ENCODE data around the gene GABRD. TPM values are rescaled to one million over a fixed set of nuclear protein-coding genes. Genes with fewer than 3 reads are reported as not detected.

GABRD gene
- total RNA-seq, 1 donor from 2014 or later = under 0.01 TPM

- H3K27ac ChIP-seq (ENCODE audit: low read depth, low read length) = no peak overlapping the region
- H3K36me3 ChIP-seq (ENCODE audit: control insufficient read depth in 3 of 3, insufficient read depth in 3 of 3, low read length in 3 of 3) = no peaks in the 10 kb centered on the region
- peaks cover 48 to 82% (median 70%) of the 10 kb centered on the region in 3 donors for H3K27me3 ChIP-seq (ENCODE audit: control insufficient read depth in 3 of 3, insufficient read depth in 3 of 3, low read length in 3 of 3)
- H3K4me1 ChIP-seq (ENCODE audit: control insufficient read depth in 3 of 3, insufficient read depth in 3 of 3, low read length in 3 of 3) = peaks cover 11 to 15% (median 13%) of the 10 kb centered on the region in 3 donors
- no peak overlapping the region for H3K4me3 ChIP-seq (ENCODE audit: low read length in 3 of 3)
- H3K9ac ChIP-seq (ENCODE audit: low read depth in 1 of 3, low read length in 3 of 3) = no peak overlapping the region
- H3K9me3 ChIP-seq (ENCODE audit: control insufficient read depth in 3 of 3, low read length in 3 of 3) = no peaks in the 10 kb centered on the region
Measured at GRCh38 chr1:2046174-2046917, 27.2 kb downstream of the GABRD start.

DNA sequence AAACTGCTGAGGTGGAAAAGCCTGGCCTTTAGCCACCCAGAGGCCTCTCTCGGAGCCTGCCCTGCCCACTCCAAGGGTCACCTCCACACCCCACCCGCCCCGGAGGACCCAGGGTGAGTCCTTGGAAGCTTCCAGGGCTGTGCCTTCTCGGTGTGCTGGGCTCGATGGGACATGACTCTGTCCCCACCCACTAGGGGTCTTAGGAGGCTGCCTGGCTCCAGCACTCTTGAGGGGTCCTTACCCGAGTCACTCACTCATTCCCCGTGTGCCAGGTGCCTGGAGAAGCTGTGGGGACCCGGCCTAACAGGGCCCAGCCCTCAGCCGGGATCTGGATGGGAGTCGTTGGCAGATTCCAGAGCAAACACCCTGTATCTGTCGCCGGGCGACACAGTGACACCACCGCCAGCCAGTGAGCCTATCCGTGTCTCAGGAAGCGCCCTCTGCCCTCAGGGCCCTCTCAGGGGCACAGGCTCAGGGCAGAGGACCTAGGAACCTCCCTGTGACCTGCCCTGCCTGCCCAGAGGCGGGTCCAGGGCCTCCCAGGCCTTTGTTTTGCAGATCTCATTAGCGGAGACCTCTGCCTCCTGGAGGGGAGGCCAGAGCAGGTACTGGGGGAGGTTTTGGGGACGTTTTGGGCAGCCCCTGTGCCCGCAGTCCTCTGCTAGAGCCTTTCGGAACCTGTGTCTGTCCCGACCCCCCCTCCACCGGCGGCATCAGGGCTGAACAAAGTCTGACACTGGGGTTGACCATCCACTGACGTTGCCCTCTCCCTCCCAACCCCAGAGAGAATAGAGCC is 28.0 kb downstream of the GABRD start:
- H3K4me3 ChIP-seq (ENCODE audit: low read length in 3 of 3) = no peak overlapping the region
- no peaks in the 10 kb centered on the region for H3K36me3 ChIP-seq (ENCODE audit: control insufficient read depth in 3 of 3, insufficient read depth in 3 of 3, low read length in 3 of 3)
- H3K9ac ChIP-seq (ENCODE audit: low read depth in 1 of 3, low read length in 3 of 3) = no peak overlapping the region
- peaks cover 11 to 15% (median 13%) of the 10 kb centered on the region in 3 donors for H3K4me1 ChIP-seq (ENCODE audit: control insufficient read depth in 3 of 3, insufficient read depth in 3 of 3, low read length in 3 of 3)
- no peak overlapping the region for H3K27ac ChIP-seq (ENCODE audit: low read depth, low read length)
- H3K9me3 ChIP-seq (ENCODE audit: control insufficient read depth in 3 of 3, low read length in 3 of 3) = no peaks in the 10 kb centered on the region
- peaks cover 54 to 80% (median 66%) of the 10 kb centered on the region in 3 donors for H3K27me3 ChIP-seq (ENCODE audit: control insufficient read depth in 3 of 3, insufficient read depth in 3 of 3, low read length in 3 of 3)

- no peaks in the 10 kb centered on the region for H3K9me3 ChIP-seq (ENCODE audit: control insufficient read depth in 3 of 3, low read length in 3 of 3)
- H3K4me3 ChIP-seq (ENCODE audit: low read length in 3 of 3) = no peak overlapping the region
- H3K27me3 ChIP-seq (ENCODE audit: control insufficient read depth in 3 of 3, insufficient read depth in 3 of 3, low read length in 3 of 3) = peaks cover 59 to 81% (median 68%) of the 10 kb centered on the region in 3 donors
- H3K36me3 ChIP-seq (ENCODE audit: control insufficient read depth in 3 of 3, insufficient read depth in 3 of 3, low read length in 3 of 3) = no peaks in the 10 kb centered on the region
- no peak overlapping the region for H3K9ac ChIP-seq (ENCODE audit: low read depth in 1 of 3, low read length in 3 of 3)
- no peak overlapping the region for H3K27ac ChIP-seq (ENCODE audit: low read depth, low read length)
- H3K4me1 ChIP-seq (ENCODE audit: control insufficient read depth in 3 of 3, insufficient read depth in 3 of 3, low read length in 3 of 3) = peaks cover 11 to 15% (median 13%) of the 10 kb centered on the region in 3 donors
Measured at GRCh38 chr1:2047749-2048729, 28.9 kb downstream of the GABRD start.

GRCh38 chr1:2049225-2049717 is 30.1 kb downstream of the GABRD start:
- no peak overlapping the region for H3K27ac ChIP-seq (ENCODE audit: low read depth, low read length)
- no peak overlapping the region for H3K9ac ChIP-seq (ENCODE audit: low read depth in 1 of 3, low read length in 3 of 3)
- H3K4me1 ChIP-seq (ENCODE audit: control insufficient read depth in 3 of 3, insufficient read depth in 3 of 3, low read length in 3 of 3) = peaks cover 11 to 15% (median 13%) of the 10 kb centered on the region in 3 donors
- no peaks in the 10 kb centered on the region for H3K9me3 ChIP-seq (ENCODE audit: control insufficient read depth in 3 of 3, low read length in 3 of 3)
- H3K36me3 ChIP-seq (ENCODE audit: control insufficient read depth in 3 of 3, insufficient read depth in 3 of 3, low read length in 3 of 3) = no peaks in the 10 kb centered on the region
- peaks cover 56 to 72% (median 60%) of the 10 kb centered on the region in 3 donors for H3K27me3 ChIP-seq (ENCODE audit: control insufficient read depth in 3 of 3, insufficient read depth in 3 of 3, low read length in 3 of 3)
- peak overlapping the region in 1 of 3 donors; percentile 36 for H3K4me3 ChIP-seq (ENCODE audit: low read length in 3 of 3)

GRCh38 chr1:2049718-2050431 is 30.7 kb downstream of the GABRD start, which contains the start of gene PRKCZ:
TSS of gene PRKCZ (plus strand) at chr1:2050411. CDS start at chr1:2050631, 220 bp downstream.
- Histone ChIP-seq H3K4me1 (ENCODE audit: control insufficient read depth in 3 of 3, insufficient read depth in 3 of 3, low read length in 3 of 3) (peaks cover 11 to 14% (median 11%) of the 10 kb centered on the region in 3 donors), H3K36me3 (ENCODE audit: control insufficient read depth in 3 of 3, insufficient read depth in 3 of 3, low read length in 3 of 3) (no peaks in the 10 kb centered on the region), H3K9me3 (ENCODE audit: control insufficient read depth in 3 of 3, low read length in 3 of 3) (no peaks in the 10 kb centered on the region), H3K4me3 (ENCODE audit: low read length in 3 of 3) (peak within 1 kb of the TSS in 2 of 3 donors; percentile 29 to 36), H3K9ac (ENCODE audit: low read depth in 1 of 3, low read length in 3 of 3) (no peak within 1 kb of the TSS), H3K27ac (ENCODE audit: low read depth, low read length) (no peak within 1 kb of the TSS), H3K27me3 (ENCODE audit: control insufficient read depth in 3 of 3, insufficient read depth in 3 of 3, low read length in 3 of 3) (peaks cover 54 to 67% (median 60%) of the 10 kb centered on the region in 3 donors)

DNA sequence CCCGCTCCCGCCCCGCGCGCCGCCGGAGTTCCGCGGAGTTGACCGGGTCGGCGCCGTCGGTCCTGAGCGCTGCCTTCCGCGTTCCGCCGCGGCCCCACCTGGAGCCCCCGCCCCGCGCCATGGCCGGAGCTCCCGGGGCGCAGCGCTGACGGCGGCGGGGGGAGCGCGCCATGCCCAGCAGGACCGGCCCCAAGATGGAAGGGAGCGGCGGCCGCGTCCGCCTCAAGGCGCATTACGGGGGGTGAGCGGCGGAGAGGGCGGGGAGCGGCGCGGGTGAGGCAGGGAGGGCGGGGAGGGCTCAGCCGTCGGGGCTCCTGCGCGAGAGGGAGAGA is 31.3 kb downstream of the GABRD start:
- Histone ChIP-seq H3K27ac (ENCODE audit: low read depth, low read length) (no peak overlapping the region), H3K36me3 (ENCODE audit: control insufficient read depth in 3 of 3, insufficient read depth in 3 of 3, low read length in 3 of 3) (no peaks in the 10 kb centered on the region), H3K9me3 (ENCODE audit: control insufficient read depth in 3 of 3, low read length in 3 of 3) (no peaks in the 10 kb centered on the region), H3K9ac (ENCODE audit: low read depth in 1 of 3, low read length in 3 of 3) (no peak overlapping the region), H3K4me3 (ENCODE audit: low read length in 3 of 3) (no peak overlapping the region), H3K4me1 (ENCODE audit: control insufficient read depth in 3 of 3, insufficient read depth in 3 of 3, low read length in 3 of 3) (peaks cover 5 to 9% (median 6%) of the 10 kb centered on the region in 3 donors), H3K27me3 (ENCODE audit: control insufficient read depth in 3 of 3, insufficient read depth in 3 of 3, low read length in 3 of 3) (peaks cover 50 to 62% (median 57%) of the 10 kb centered on the region in 3 donors)

DNA sequence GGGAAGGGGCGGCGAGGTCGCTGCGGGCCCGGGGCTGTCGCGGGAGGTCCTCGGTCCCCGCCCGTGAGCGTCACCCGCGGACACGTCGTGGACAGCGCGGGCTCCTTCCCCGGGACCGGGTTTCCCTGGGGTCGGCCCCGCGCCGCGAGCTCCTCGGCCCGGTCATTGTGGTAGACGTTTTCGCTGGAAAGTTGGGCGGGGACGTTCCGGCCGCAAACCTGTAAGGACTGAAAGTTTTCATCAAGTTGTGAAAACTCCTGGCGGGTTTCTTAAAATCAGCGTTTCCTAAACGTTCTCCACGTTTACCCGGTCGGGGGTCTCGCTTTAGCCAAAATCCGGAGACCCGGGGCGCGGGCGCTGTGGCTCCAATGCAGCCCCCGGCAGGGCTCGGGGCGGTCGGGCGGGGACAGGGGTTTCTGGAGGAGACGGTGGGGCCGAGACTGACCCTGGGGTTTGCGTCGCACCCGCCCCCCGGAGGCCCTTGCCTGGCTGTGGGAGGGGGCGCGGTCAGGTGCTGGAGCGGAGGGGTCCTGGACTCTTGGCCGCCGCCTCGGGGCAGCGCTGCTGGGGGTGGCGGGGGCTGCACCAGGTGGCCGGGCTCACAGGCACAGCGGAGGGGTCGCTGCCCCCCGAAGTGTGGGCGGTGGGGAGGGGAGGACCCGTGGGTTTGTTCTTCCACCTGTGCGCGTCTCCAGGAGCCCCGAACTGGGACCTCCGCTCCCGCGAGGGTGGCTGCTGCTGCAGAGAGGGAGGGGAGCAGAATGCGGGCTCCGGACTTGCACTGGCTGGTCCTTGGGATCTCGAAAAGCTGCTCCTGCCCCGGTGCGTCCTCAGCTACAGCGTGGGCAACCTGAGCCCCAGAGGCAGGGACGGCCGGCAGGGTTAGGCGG is 31.9 kb downstream of the GABRD start:
- no peak overlapping the region for H3K27ac ChIP-seq (ENCODE audit: low read depth, low read length)
- no peaks in the 10 kb centered on the region for H3K9me3 ChIP-seq (ENCODE audit: control insufficient read depth in 3 of 3, low read length in 3 of 3)

DNA sequence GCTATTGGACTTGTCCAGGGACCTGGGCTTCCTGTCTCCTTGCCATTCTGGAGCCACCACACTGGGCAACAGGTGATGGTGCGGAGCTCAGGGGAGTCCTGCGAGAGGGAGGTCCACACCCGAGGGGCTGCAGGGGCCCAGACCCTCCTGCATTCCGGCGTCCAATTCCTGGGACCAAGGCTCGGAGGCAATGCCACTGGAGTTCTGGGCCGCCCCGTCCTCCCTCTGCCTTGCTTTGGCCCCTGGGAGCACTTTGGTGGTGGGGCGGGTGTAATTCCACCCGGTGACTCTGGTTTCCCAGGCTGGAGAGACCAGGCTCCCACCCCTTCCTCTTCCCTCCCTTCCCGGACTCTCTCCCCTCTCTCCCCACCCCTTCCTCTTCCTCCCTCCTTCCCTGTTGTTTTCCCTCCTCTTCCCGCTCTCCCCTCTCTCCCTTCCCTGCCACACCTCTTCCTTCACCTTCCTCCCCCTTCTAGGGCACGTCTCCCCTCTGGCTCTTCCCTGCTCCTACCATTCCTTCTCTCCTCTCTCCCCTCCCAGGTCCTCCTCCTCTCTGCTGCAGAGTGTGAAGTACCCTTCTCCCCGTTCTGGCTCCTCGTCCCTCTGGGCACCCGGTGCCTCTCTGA is 33.0 kb downstream of the GABRD start:
- Histone ChIP-seq H3K9me3 (ENCODE audit: control insufficient read depth in 3 of 3, low read length in 3 of 3) (no peaks in the 10 kb centered on the region), H3K9ac (ENCODE audit: low read depth in 1 of 3, low read length in 3 of 3) (no peak overlapping the region), H3K4me1 (ENCODE audit: control insufficient read depth in 3 of 3, insufficient read depth in 3 of 3, low read length in 3 of 3) (peaks cover 0 to 3% (median 0%) of the 10 kb centered on the region in 3 donors), H3K4me3 (ENCODE audit: low read length in 3 of 3) (no peak overlapping the region), H3K27me3 (ENCODE audit: control insufficient read depth in 3 of 3, insufficient read depth in 3 of 3, low read length in 3 of 3) (peaks cover 39 to 60% (median 42%) of the 10 kb centered on the region in 3 donors), H3K36me3 (ENCODE audit: control insufficient read depth in 3 of 3, insufficient read depth in 3 of 3, low read length in 3 of 3) (no peaks in the 10 kb centered on the region), H3K27ac (ENCODE audit: low read depth, low read length) (no peak overlapping the region)

More for the DNA sequence above, 31.9 kb downstream of the GABRD start:
- H3K27me3 ChIP-seq (ENCODE audit: control insufficient read depth in 3 of 3, insufficient read depth in 3 of 3, low read length in 3 of 3) = peaks cover 44 to 62% (median 51%) of the 10 kb centered on the region in 3 donors
- H3K36me3 ChIP-seq (ENCODE audit: control insufficient read depth in 3 of 3, insufficient read depth in 3 of 3, low read length in 3 of 3) = no peaks in the 10 kb centered on the region
- H3K4me3 ChIP-seq (ENCODE audit: low read length in 3 of 3) = no peak overlapping the region
- no peak overlapping the region for H3K9ac ChIP-seq (ENCODE audit: low read depth in 1 of 3, low read length in 3 of 3)
- peaks cover 0 to 3% (median 2%) of the 10 kb centered on the region in 3 donors for H3K4me1 ChIP-seq (ENCODE audit: control insufficient read depth in 3 of 3, insufficient read depth in 3 of 3, low read length in 3 of 3)

All from skeletal muscle tissue (tissue), 4 donors.